Fibroblast of skin of right quadriceps (primary cell): Measurements from ENCODE around the gene HDAC10.

Experiments
- DNase-seq: peaks from one replicate; pipeline ENCODE4 v3.0.0-alpha.2; 2013

The HDAC10 gene

DNA sequence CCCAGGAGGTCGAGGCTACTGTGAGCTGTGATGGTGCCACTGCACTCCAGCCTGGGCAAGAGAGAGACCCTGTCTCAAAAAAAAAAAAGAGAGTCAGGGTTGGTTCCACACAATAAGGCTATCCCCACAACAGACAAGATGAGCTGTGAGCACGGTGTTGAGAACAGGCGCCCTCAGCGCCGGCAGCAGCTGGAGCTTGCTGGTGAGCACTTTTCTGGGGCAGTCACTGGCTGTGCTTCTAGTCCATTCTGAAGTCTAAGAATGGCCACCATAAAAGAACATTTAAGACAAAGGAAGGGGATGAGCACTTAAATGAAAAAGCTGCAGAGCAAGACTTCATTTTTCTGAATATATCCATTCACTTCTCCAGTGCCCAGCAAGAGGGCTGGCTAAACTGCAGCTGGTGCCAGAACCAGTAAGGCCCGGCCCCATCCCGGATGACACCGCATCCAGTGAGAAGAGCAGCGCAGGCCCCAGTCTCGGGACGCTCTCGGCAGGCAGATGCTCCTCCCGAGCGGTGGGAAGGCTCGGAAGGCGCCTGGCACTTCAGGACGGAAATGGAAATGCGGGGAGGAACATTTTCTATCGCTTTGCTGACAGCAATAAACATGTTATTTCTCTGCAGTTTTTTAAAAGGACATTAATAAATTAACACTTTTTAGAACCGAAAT, 18.4 kb downstream of the HDAC10 start:
- no peak for DNase-seq

DNA sequence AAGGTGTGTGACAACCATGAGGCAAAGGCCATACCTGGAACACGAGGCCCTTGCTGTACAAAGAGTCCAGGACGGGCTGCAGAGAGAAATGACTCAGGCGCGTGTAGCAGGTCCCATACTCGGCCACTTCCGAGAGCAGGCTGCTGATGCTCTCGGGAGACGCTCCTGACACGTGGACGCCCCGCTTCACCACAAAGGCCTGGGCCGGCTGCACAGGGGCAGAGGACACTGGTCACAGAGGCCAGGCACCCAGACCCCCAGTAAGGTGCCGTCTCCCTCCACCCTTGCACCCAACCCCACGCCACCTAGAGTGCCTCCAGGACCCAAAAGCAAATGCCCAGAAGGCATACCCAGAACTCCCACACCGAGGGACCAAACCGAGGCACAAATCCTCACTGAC, 21.7 kb downstream of the HDAC10 start:
- DNase-seq = no peak

DNA sequence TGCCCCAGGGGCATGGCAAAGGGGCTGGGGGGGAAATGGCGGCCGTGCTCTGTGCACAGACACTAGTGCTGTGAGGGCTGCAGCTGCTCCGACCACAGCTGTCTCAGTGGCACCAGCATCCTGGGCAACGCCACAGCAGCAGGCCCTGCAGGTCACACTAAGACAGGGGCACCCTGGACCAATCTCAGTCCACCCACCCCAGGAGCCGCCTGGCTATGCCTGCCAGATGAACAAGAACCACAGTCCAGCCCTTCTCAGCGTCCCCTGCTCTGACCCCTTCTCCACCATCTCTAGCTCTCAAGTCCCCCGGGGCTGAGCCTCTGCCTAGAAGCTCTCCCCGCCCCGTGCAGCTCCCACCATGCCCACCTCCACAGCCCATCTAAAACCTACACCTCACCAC, 22.7 kb downstream of the HDAC10 start:
- no peak for DNase-seq

DNA sequence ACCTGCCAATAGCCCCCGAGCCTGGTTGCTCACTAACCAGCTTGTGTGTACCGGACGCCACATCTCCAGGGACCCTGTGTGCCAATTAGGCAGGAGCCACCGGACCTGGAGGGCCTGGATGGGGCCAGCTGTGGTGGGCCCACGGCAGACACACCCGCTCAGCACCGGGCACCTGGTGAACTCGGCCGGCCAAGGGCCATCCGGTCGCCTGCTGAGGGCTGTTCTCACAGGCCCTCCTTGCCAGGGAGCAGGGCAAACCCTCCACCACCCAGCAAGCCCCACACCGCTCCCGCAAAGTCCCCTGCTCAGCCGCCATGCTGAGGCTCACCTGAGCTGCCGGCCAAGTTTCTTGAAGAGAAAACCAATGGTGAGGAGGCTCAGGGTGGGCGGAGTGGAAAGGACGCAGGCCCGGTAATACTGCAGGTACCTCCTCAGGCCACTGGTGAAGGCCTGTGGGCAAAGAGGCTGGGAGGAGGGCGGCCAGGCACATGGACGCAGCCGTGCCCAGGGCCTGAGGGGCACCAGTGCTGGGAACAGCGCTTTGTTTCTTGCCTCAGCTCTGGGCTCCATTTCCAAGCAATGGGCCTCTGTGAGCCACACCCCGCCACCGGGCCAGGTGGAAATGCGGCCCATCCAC, 23.4 kb downstream of the HDAC10 start:
- DNase-seq = no peak

DNA sequence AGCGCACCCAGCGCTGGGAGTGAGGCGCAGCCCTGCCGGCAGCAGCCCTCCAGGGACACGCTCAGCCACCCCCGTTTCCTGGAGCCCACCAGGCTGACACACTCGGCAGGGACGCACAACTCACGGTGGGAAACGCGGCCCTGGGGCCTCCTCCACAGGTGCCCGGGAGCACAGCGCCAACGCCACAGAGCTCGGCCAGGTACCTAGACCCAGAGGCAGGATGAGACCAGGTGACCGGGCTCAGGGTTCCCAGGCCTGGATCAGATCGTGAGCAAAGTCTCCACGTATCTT, 24.2 kb downstream of the HDAC10 start:
- DNase-seq = no peak

DNA sequence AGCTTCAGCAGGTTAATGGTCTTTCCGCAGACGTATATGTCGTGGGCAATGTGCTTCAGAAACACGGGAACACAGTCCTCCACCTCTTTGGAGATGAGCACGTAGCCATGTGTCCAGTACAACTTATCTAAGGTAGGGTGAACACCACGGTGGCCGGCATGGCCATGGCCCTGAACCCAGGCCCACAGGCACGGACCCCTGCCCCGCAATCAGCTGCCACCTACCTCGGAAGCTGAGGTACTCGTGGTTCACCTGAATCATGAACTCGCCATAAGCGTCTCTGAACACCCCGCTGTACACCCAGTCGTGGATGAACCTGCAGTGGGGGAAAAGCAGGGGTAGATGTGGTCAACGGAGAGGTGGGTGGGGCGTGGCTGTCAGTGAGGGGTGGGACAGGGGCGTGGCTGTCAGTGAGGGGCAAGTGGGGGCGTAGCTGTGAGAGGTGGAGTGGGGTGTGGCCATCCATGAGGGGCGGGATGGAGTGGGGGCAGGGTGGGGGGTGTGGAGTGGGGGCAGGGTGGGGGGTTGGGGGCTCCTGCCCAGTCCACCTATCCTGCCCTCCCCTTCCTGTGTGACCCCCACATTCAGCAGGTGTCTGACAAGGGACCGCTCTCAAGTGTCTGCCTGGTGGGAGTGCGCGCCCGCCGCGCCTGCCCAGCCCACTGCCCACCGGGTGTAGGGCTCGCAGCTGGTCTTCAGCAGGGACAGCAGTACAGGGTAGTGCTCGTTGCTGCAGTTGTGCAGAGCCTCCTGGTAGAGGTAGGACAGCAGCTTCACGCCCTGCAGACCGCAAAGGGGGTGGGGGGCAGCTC, 24.8 kb downstream of the HDAC10 start:
- no peak for DNase-seq

DNA sequence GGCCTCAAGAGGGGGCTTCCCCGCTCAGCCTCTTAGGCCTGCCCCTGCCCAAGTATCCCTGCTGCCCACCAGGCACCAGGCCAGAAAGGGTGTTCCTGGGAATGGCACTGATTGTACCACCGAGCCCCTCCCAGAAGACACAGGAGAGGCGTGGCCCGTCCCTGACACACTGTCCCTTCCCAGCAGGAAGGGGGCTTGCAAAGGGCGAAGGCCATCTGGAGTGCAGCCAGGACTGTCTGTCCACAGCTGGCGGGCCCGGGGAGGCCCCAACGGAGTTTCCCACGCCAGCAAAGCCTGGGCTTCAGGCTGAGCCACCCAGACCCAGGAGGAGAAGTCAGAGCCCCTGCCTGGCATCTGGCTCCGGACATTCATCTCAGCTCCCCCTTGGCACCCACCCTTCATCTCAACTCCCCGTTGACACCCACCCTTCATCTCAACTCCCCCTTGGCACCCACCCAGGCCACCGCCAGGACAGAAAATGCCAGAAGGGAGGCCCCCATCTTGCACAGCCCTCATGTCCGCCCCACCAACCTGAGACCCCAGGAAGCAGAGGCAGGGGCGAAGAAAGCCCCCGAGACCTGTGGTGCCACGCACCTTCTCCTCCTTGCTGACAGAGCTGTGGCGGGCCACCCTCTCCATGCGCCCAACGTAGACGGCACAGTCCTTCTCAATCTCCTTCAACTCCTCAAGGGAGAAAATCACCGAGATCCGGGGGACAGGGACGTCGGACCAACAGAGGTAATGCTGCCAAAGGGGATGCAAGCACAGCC, 25.7 kb downstream of the HDAC10 start:
- no peak for DNase-seq

DNA sequence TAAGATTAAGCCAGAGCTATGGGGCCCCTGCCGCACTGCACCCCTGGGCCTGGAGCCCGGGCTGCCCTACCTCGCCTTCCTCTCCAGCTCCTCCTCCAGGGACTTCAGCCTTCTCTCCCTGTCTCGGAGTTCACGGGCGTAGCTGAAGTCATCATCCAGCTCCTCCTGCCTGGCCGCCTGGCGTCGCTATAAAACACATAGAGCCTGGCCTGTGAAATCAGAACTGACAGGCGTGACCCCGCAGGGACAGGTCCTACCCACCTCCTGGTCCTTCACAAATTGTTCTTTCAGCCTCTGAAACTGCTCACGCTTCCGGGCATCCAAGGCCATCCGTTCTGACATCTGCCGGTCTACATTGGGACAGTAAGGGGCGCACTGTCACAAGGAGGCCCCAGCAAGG, 27.0 kb downstream of the HDAC10 start:
- DNase-seq = no peak

DNA sequence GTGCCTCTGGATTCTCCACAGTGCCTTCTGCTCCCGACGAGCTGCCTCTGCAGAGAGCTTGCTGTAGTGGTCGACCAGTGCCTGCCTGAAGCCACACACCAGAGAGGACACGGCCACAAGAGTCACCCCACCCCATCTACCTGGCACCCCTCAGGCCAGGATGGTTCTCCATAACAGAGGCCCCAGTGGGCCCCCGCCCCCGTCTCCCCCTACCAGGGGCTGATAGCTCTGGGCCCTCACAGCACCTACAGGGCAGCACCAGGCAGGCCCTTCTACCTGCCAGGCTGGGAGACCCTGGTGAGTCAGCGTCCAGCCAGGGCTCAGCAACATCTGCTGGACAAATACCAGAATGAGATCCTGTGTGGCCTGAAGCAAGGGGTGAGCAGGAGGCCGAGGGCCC, 28.6 kb downstream of the HDAC10 start:
- no peak for DNase-seq

DNA sequence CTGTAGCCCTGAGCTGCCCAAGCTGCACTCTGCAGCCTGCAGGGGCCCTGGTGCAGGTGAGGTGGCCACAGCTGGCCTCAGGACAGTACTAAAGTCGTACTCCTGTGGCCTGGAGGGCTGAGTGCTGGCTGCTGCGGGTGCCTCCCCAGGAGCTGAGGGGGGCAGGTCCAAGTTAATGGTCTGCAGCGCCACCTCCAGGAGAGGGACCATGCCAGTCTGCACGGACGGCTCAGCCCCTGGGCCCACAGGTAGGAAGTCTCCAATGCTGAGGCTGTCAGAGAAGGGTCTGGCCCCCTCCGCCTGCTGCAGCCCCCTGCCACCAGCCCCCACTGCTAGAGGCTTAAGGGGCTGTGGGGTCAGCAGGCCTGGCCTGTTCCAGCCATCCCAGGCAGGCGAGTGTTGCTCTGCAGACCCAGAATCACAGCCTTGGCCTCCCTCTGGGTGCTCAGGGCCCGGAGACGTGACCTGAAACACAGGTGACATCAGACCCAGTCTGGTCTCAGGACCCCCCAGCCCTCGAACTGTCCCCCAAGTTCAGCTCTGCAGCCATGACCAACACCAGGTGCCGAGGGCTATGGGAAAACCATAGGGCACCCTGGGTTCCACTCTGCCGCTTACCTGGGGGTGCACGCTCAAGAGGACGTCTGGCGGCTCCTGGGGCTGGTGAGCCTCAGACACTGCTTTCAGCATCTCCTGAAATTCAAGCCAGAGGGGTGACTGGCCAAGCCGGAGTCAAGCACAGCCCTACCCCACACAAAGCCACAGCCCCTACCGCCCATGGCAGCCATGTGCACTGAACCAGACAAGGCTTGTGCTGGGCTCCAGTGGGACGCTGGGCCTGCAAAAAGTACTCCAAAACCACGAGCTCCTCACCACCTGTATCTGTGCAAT, 29.4 kb downstream of the HDAC10 start:
- no peak for DNase-seq

DNA sequence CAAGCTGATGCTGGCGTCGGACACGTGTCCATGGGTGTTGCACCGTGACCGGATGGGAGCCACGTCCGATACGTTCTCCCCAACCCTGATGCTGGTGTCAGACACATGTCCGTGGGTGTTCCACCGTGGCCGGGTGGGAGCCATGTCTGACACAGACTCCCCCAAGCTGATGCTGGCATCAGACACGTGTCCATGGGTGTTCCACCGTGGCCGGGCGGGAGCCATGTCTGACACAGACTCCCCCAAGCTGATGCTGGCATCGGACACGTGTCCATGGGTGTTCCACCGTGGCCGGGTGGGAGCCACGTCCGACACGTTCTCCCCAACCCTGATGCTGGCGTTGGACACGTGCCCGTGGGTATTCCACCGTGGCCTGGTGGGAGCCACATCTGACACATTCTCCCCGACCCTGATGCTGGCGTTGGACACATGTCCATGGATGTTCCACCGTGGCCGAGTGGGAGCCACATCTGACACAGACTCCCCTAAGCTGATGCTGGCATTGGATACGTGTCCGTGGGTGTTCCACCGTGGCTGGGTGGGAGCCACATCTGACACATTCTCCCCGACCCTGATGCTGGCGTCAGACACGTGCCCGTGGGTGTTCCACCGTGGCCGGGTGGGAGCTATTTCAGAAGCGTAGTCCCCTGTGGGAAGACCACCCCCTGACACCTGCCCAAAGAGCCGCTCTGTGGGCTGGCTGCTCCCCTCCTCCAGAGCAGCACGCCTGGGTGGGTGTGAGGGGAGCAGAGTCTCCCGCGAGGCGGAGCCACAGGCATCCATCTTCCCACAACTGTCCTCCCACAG, 30.3 kb downstream of the HDAC10 start:
- no peak for DNase-seq

DNA sequence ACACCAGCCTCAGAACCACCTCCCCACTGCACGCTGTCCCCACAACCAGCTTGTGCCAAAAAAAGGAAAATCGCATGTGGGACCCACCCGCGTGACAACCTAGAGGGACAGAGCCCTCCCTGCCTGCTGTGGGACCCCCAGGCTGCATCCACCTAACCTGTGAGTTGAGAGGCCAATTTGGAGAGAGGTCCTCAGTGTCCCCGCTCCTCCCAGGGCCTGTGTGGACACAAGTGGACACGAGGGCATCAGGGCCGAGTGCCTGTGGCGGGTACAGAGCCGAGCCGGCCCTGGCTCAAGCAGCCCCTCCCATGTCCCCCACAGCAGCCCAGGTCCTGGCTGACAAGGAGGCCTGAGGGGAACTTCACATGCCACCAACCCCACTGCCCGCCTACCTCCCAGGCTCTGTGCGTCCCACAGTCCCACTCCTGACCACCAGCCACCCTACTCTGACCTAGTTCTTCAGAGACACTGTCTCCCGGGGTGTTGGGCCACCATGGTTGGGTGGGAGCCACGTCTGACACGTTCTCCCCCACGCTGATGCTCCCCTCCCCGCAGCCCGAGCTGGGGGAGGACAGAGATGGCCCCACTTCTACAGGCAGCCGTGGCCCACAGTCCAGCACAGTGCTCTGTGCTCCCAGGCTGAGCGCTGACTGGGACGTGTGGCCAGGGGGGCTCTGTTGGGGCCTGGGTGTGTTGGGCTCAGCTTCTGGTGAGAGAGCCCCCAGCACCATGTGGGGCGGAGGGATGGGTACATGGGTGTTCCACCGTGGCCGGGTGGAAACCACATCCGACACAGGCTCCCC, 31.1 kb downstream of the HDAC10 start:
- no peak for DNase-seq

DNA sequence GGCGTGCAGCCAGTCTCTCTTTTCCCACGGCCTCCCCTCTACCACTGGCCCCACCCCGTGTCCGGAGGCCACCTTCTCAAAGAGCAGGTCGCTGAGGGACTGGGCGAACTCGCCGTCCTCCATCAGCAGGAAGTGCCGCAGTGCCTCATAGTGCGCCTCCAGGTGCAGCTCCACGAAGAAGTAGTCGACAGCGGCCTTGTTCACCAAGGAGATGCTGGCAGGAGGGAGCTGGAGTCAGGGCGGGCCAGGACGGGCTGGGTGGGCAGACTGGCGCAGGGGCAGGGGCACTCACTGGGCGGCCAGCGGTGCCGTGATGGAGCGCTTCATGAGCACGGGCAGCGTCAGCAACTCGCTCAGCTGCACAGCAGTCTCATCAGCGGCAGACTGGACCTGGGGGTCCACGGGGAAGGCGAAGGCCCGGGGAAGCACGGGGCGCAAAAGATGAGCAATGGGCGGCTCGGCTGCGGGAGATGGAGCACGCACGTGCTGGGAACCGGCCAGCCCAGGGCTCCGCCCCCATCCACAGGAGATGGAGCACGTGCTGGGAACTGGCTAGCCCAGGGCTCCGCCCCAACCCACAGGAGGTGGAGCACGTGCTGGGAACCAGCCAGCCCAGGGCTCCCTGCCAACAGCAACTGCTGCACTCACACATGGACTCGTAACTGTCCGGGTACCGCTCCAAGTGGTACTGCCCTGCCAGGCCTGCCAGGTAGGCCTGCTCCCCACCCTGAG, 31.9 kb downstream of the HDAC10 start:
- peak; percentile 80 for DNase-seq

DNA sequence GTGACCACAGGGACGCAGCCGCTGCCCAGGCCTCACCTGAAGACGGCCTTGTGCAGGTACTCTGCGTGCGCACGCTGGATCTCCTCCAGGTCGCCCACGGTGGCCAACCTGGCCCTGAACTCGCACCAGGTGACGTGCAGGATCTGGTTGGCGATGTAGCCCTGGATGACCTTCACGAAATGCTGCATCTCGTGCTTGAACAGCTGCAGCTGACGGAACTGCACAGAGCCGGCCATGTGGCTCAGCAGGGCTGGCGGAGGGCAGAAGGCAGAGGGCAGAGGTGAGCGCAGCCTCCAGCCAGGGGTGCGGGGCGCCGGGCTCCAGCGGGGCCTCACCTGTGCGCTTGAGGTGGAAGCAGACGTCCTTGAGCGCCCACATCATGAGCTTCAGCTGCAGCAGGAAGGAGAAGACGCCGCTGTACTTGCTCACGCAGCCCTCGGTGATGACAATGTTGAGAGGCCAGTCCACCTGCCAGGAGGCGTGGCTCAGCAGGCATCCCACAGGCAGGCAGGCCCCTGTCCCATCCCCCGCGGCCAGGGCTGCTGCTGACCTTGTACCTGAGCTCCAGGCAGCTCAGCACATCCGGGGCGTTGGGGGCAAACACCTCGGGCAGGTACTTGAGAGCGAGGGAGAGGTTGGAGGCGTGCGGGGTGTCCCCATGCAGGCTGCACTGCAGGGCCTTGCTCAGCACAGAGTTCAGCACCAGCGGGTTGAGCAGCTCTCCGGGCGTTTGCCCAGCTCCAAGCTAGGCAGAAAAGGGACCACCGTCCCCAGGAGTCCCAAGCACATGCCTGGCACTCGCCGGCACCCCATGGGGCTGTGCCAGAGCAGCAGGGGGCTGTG, 32.7 kb downstream of the HDAC10 start:
- DNase-seq = no peak

DNA sequence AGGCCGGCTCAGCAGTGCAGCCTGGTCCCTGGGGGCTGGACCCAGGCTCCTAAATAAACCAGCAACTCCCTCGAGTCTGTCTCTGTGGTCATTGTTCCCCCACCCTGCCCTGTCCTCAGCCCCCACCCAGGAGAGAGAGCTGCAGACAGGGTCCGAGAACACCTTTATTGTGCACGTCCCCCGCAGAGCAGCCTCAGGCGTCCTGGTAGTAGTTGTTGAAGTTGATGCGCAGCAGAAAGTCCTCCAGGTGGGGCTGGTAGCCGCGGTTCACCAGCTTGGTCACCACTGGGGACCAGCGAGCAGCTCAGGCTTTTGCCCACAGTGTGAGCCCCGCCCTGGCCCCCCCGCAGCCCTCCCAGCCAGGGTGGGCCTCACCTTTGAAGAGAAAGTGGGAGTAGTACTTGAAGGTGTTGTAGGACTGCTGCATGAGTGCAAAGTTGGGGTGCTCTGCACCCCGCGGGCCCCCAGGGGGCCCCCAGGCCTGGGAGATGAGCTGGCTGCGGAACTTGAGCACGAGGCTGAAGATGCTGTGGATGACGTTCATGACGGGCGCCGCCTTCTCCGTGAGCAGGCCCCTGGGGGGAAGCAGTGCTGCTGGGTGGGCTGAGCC, 33.4 kb downstream of the HDAC10 start:
- no peak for DNase-seq

DNA sequence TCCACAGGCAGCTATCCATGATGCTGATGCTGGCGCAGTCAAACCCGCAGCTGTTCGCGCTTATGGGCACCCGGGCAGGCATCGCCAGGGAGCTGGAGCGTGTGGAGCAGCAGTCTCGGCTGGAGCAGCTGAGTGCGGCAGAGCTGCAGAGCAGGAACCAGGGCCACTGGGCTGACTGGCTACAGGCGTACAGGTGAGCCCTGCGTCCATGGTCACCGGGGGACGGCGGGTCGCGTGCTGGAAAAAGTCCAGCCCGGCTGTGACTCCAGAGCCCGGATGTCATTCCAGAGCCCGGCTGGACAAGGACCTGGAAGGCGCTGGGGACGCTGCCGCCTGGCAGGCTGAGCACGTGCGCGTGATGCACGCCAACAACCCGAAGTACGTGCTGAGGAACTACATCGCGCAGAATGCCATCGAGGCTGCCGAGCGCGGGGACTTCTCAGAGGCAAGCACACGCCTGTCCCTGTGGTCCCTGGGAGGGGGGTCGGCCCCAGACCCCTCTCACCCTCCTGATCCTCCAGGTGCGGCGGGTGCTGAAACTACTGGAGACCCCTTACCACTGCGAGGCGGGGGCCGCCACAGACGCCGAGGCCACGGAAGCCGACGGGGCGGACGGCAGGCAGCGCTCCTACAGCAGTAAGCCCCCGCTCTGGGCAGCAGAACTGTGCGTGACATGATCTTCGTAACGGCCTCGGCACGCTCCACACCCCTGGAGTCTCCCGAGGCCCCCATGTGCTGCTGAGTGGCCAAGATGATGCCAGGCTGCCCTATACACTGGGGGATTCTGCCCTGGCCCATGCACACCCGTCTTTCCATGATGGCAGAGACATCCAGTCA, 34.2 kb downstream of the HDAC10 start:
- no peak for DNase-seq

DNA sequence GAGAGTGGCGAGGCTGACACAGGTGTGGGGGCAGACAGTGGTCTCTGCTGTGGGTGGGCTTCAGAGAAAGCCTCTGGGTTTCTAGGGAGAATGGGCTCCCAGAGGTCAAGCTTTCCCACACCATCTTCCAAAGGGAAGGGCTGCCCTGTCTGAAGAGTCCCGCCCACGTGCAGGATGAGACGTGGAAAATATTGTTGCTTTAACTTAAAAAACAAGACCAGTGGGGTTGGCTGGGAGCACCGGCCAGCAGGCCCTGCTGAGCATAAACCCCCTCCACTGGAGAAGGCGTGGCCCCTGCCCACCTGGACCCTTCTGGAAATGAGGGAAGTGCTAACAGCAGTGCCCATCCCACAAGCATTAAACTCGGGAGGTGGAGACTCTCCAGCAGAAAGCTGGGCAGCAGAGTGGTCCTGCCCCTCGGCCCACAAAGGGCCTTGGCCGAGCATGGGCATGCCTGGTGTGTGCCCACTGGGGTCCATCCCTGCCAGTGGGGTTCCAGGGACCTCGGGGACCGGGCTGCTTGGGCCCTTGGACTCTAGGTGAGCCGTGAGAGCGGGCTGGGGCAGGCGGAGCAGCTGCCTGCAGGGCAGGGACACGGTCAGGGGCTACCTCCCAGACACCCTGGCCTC, 34.9 kb downstream of the HDAC10 start:
- no peak for DNase-seq
